Epithelial cell of prostate (primary cell): Measurements from ENCODE around the gene SHBG.

Experiments used
- DNase-seq: peaks from one replicate; pipeline ENCODE4 v3.0.0-alpha.2; 2011; ENCODE audit warnings: low read depth, low spot score
- H3K27ac ChIP-seq: fragments of 450-650 bp; 2 replicates; pipeline ENCODE4 v1.5.1; 2017; ENCODE audit warnings: mild to moderate bottlenecking

Gene SHBG

GRCh38 chr17:7644775-7645174, 14.8 kb downstream of the SHBG start:
- H3K27ac ChIP-seq = no peak overlapping the region
- DNase-seq = no peak

- DNase-seq = no peak
- H3K27ac ChIP-seq = no peak overlapping the region
These were observed 16.5 kb downstream of the SHBG start for GRCh38 chr17:7646457-7646856.

DNA sequence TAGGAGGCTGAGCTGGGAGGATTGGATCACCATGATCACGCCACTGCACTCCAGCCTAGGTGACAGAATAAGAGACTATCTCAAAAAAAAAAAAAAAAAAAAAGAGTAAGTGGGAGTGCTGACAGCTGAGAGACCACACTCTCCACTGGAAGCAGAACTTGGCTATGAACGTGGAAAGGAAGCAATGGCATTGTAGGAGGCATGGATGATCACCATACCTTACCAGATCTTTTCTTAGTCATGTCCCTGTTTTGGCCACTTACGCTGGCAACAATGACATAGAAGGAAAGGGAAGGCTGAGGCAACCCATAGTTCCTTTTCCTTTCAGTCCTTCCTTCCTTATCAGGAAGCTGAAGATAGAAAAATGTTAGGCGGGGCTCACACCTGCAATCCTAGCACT, 17.1 kb downstream of the SHBG start:
- H3K27ac ChIP-seq = no peak overlapping the region
- no peak for DNase-seq

DNA sequence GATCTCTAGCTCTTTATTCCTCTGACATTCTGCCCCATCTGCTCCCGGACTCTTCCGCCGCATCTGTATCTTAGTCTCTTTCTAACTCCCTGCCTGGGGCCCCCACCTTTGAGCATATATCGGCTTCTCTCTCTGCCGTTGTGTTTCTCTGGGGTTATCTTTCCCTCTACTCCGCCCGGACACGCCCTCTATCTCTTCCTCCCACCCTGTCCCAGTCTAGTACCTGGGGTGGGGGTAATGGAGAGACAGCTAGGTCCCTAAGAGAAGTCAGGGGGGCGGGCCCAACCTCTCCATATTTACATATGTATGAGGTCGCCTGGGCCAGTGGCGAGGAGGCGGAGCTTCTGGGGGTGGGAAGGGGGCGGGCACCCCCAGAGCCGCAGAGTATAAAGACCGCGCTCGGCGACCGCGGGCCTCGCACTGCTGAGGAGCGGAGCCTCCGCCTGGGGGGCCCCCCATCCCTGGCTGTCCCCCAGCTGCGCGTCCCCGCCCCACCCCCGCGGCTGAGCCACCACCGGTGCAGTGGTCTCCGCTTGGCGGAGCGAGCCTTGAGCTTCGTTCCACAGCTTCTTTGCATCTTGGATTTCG, 20.7 kb downstream of the SHBG start, which contains the start of gene ATP1B2:
Gene ATP1B2, plus strand, starts transcription at position 418 of the 588 bp plus-strand sequence. CDS start 593 bp downstream, outside the sequence.
- H3K27ac ChIP-seq = no peak within 1 kb of the TSS
- DNase-seq = no peak

GRCh38 chr17:7651097-7651664, 21.2 kb downstream of the SHBG start:
- H3K27ac ChIP-seq = no peak overlapping the region
- no peak for DNase-seq

DNA sequence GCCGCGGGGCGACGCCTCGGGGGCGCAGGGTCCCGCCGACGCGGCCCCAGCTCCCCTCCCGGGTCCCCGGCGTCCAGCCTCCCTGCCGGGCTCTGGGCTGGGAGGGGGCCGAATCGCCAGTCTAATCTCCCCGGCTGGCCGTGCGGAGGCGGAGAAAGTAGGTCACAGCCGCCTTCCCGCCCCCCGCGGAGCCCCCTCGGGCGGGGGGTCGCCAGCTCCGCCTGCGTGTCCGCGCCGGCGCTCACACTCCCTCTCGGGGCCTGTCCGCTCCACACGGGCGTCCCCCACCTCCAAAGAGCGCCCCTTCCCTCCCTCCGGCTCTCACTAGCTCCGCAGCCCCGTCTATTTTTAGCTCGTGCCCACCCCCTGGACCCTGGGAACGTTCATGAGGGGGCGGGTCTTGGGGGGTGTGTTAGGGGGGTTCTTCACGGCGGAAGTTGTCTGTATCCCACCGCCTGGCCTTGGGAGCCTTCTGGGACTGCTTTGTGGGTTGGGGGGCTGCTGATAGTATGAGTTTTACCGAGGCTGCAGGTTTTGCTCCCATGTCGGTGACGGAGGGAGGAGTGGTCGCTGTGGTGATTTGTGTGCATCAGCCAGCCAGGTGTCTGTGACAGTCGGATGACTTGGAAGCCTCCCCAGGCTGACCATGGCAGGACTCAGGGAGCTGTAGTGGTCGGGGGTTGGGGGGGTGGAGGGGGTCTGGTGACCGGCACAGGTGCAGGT, 21.9 kb downstream of the SHBG start:
- no peak overlapping the region for H3K27ac ChIP-seq
- DNase-seq = no peak

DNA sequence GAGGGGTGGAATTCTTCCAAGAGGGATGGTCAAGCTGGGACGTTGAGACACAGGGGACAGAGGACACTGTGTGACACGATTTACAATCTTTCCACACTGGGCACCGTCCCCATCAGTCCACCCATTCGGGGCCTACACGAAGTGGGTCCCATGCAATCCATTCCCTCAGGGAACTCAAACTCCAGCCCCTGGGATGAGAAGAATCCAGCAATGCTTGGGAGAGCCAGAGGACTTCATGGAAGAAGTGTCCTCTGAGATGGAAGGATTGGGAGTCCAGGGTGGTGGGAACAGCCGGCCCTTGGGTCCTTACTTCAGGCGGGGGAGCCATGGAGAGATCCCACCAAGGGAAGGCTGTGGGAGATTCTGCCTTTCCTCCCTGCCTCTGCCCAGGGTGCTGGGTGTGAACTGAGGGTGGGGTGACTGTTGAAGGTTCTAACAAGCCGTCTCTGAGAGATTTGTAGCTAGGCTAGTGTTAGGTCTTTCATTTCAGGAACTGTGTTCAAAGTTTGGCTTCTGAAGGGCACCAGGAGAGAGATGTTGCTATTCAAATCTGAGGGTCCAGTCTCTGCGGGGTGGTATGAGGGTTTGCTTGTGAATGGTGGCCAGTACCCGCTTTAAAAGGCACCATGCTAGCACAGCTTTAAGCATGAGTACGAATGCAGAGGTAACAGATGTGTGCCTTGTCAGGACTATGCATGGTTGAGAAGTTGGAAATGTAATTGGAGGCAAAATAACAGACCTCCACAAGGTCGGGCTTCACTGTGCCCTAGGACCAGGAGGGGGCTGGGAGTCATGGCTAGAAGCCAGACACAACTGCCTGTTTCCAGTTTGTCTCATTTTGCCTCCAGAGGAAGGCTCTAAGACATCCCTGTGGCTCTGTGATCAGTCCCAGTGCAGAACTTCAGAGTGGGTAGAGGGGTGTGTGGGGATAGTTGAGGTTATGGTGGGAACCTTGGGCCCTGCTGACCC, 22.7 kb downstream of the SHBG start:
- no peak overlapping the region for H3K27ac ChIP-seq
- no peak for DNase-seq

- no peak overlapping the region for H3K27ac ChIP-seq
These were observed 25.1 kb downstream of the SHBG start for GRCh38 chr17:7654832-7655540.

DNA sequence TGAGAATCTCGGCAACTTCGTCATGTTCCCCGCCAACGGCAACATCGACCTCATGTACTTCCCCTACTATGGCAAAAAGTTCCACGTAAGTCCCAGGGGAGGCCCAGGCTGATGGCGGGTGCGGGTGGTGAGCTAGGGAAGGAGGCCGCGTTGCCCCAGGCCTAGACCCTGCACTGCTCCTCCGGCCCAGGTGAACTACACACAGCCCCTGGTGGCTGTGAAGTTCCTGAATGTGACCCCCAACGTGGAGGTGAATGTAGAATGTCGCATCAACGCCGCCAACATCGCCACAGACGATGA, 25.6 kb downstream of the SHBG start:
- no peak overlapping the region for H3K27ac ChIP-seq
- no peak for DNase-seq

More at GRCh38 chr17:7654832-7655540, 25.1 kb downstream of the SHBG start:
- no peak for DNase-seq

- H3K27ac ChIP-seq = no peak overlapping the region
- no peak for DNase-seq
These were observed 27.1 kb downstream of the SHBG start for GRCh38 chr17:7656958-7657609.

- H3K27ac ChIP-seq = no peak overlapping the region
- no peak for DNase-seq
These were observed 37.9 kb downstream of the SHBG start for GRCh38 chr17:7667656-7668406.

- no peak overlapping the region for H3K27ac ChIP-seq
- no peak for DNase-seq
These were observed 38.5 kb downstream of the SHBG start for GRCh38 chr17:7668482-7668881.

DNA sequence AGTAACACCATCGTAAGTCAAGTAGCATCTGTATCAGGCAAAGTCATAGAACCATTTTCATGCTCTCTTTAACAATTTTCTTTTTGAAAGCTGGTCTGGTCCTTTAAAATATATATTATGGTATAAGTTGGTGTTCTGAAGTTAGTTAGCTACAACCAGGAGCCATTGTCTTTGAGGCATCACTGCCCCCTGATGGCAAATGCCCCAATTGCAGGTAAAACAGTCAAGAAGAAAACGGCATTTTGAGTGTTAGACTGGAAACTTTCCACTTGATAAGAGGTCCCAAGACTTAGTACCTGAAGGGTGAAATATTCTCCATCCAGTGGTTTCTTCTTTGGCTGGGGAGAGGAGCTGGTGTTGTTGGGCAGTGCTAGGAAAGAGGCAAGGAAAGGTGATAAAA, 43.3 kb downstream of the SHBG start:
- no peak overlapping the region for H3K27ac ChIP-seq
- no peak for DNase-seq

DNA sequence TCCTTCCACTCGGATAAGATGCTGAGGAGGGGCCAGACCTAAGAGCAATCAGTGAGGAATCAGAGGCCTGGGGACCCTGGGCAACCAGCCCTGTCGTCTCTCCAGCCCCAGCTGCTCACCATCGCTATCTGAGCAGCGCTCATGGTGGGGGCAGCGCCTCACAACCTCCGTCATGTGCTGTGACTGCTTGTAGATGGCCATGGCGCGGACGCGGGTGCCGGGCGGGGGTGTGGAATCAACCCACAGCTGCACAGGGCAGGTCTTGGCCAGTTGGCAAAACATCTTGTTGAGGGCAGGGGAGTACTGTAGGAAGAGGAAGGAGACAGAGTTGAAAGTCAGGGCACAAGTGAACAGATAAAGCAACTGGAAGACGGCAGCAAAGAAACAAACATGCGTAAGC, 45.0 kb downstream of the SHBG start:
- DNase-seq = no peak
- no peak overlapping the region for H3K27ac ChIP-seq

- H3K27ac ChIP-seq = no peak overlapping the region
- no peak for DNase-seq
These were observed 46.6 kb downstream of the SHBG start for GRCh38 chr17:7676533-7676932.

- no peak for DNase-seq
- H3K27ac ChIP-seq = no peak overlapping the region
These were observed 47.6 kb downstream of the SHBG start for GRCh38 chr17:7677388-7678067.
